Bronchial epithelial cell (primary cell): ENCODE results near the gene DBN1. TPM values are rescaled to one million over a fixed set of nuclear protein-coding genes. Genes with fewer than 3 reads are reported as not detected.
"Not testable (repeated sequence)": the region's sequence is repeated elsewhere in the genome, so short reads cannot be mapped to it uniquely, and the experiment has no call there.

Experiments used
- DNase-seq: peaks from one replicate; pipeline ENCODE4 v3.0.0-alpha.2; 2010; ENCODE audit warnings: low read depth
- FAIRE-seq: peaks from 2 replicates; lab custom pipeline; 2011; peaks lifted over from hg19 to GRCh38; lab: Jason Lieb, UNC
- H3K27me3 ChIP-seq: 2 replicates; pipeline ENCODE4 v1.5.1; 2011; ENCODE audit warnings: low read length; ENCODE audit not compliant: control insufficient read depth, insufficient read depth
- H3K36me3 ChIP-seq: 2 replicates; pipeline ENCODE4 v1.5.1; 2011; ENCODE audit warnings: low read length; ENCODE audit not compliant: control insufficient read depth, insufficient read depth
- H3K4me3 ChIP-seq: 2 replicates; pipeline ENCODE4 v1.5.1; 2011; ENCODE audit warnings: mild to moderate bottlenecking, low read depth, low read length, control low read depth
- CTCF ChIP-seq: IDR thresholded peaks from 2 replicates; pipeline ENCODE4 v1.5.1; 2011; ENCODE audit warnings: mild to moderate bottlenecking, moderate library complexity, low read length, control low read depth, inconsistent platforms; ENCODE audit not compliant: insufficient read depth, severe bottlenecking
- total RNA-seq: library from RNA; depleted of rRNA; stranded (reverse); fragments of >200 nt; gene quantifications from 2 replicates; pipeline ENCODE4 v1.2.1, GENCODE V29; 2014

The DBN1 gene
- total RNA-seq, 1 donor from 2014 or later: 58.7 TPM

DNA sequence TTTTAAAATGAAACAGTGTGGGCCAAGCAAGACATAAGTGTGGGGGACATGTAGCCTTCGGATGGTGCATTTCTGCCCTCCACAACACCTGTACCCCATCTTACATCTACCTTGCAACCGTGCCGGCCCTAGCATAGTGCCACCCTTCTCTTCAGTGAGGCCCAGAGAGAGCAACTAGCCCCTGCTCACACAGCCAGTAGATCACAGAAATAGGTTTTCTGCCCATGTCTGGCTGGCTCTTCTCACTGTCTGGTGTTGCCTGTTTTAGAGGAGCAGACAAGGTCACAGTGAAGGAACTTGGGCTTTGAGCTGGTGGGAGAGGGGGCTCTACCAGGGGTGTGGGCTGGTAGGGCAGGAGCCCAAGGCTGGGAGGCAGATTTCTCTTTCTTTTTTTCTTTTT lies 12.8 kb upstream of the DBN1 start:
- no peak for TF ChIP-seq CTCF
- FAIRE-seq: no peak
- H3K27me3 ChIP-seq: no peaks in the 10 kb centered on the region
- no peak overlapping the region for H3K4me3 ChIP-seq
- no peak for DNase-seq
- peaks cover 61% of the 10 kb centered on the region for H3K36me3 ChIP-seq

GRCh38 chr5:177485753-177486152 lies 12.3 kb upstream of the DBN1 start:
- H3K27me3 ChIP-seq, FAIRE-seq, H3K4me3 ChIP-seq, DNase-seq: not testable (repeated sequence)
- peaks cover 57% of the 10 kb centered on the region for H3K36me3 ChIP-seq

DNA sequence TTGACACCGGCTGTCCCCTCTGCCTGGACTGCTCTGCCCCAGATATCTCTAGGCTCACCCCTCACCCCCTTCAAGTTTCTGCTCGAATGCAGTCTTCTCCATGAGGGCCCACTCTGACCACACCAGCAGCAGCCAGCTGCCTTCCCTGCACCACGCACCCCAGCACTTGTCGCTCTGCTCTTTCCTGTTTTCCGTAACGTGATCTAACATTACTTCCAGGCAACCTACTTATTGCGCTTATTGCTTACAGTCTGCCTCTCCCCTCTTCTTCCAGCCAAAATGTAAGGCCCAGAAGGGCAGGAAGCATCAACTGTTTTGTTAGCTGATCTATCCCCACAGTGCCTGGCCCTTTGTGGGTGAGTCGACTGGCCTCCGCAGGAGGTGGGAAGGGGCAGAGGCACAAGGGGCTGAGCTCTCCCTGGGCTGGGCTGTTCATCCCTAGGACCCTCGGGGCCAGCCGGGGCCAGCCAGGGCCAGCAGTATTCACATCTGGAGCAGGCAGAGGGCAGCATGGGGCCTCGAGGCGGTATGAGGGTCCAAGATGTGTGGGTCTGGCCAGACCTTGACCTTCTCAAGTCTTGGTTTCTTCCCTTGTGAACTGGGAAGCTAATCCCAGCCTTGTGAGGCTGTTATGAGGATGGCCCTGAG lies 11.6 kb upstream of the DBN1 start:
- no peak for DNase-seq
- Histone ChIP-seq H3K4me3 (no peak overlapping the region), H3K36me3 (peaks cover 52% of the 10 kb centered on the region), H3K27me3 (no peaks in the 10 kb centered on the region)
- FAIRE-seq: no peak
- TF ChIP-seq CTCF: no peak

- DNase-seq (no peak), FAIRE-seq (peak; percentile 91)
- TF ChIP-seq CTCF: no peak
- no peak overlapping the region for H3K4me3 ChIP-seq
- no peaks in the 10 kb centered on the region for H3K27me3 ChIP-seq
- H3K36me3 ChIP-seq: peaks cover 45% of the 10 kb centered on the region
Measured at GRCh38 chr5:177483994-177484901, 10.8 kb upstream of the DBN1 start.

GRCh38 chr5:177483042-177483441 lies 9.6 kb upstream of the DBN1 start:
- no peak for TF ChIP-seq CTCF
- Histone ChIP-seq H3K4me3 (no peak overlapping the region), H3K36me3 (peaks cover 38% of the 10 kb centered on the region), H3K27me3 (no peaks in the 10 kb centered on the region)
- FAIRE-seq (no peak), DNase-seq (no peak)

GRCh38 chr5:177482359-177482795 lies 8.9 kb upstream of the DBN1 start:
- H3K4me3 ChIP-seq: no peak overlapping the region
- no peak for TF ChIP-seq CTCF
- H3K27me3 ChIP-seq: no peaks in the 10 kb centered on the region
- DNase-seq (no peak), FAIRE-seq (no peak)
- H3K36me3 ChIP-seq: peaks cover 31% of the 10 kb centered on the region
